KOPT-K1 (cell line): ENCODE data around the gene CAPZB.
"Not testable (repeated sequence)": the region's sequence is repeated elsewhere in the genome, so short reads cannot be mapped to it uniquely, and the experiment has no call there.

Experiments used
- H3K27ac ChIP-seq: fragments of 200-600 bp; sonication (generic); 2 replicates; pipeline ENCODE4 v1.5.1; 2016; ENCODE audit warnings: antibody characterized with exemption, mild to moderate bottlenecking, low read depth, low read length; ENCODE audit not compliant: poor library complexity, severe bottlenecking
- H3K36me3 ChIP-seq: fragments of 200-600 bp; sonication (generic); 2 replicates; pipeline ENCODE4 v1.5.1; 2017; ENCODE audit warnings: antibody characterized with exemption, mild to moderate bottlenecking, low read length, moderate library complexity; ENCODE audit not compliant: insufficient read depth
- H3K9me3 ChIP-seq: fragments of 200-600 bp; sonication (generic); 2 replicates; pipeline ENCODE4 v1.5.1; 2017; ENCODE audit warnings: antibody characterized with exemption, low read length, mild to moderate bottlenecking; ENCODE audit not compliant: insufficient read depth, poor library complexity, severe bottlenecking

CAPZB gene

DNA sequence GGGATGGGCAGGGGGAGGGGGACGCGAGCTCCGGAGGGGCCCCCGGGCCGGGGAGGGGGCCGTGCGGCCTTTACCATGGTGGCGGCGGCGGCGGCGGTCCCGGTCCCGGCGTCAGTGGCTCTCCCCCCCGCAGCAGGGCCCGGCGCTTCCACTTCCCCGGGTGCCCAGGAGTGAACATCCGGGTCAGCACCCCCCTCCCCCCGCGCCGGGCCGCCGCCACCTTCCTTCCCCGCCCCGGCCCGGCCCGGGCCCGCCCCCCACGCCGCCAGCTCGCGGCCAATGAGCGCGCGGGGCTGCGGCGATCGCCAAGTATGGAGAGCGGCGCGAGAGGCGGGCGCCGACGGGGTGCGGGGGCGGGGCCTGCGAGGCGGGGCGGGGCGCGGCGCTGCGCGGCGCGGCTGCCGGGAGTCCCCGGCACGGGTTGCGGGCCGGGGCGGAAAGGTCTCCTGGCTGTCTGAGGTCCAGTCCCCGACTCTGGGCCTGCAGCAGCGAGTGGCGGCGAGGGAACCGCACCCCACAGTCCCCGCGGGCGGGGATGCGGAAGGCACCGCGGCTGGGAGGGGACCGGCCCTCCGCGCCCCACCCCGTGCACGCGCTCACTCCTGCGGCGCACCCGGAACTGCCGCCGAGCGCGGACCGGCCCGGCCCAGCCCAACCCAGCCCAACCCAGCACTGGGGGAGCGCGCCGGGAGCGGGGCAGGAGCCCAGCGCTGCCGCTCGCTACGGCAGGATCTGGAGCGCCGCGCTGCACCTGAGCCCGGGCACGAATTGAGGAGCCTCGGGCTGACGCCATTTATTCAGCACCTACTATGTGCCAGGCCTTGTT lies at the start of gene CAPZB:
Gene CAPZB (minus strand): TSS at position 178 of the 826 bp plus-strand sequence. CDS start 101 bp downstream, at position 77.
- peaks cover 27% of the 10 kb centered on the region; the same call in 1 of the 2 replicates for H3K36me3 ChIP-seq
- peak within 1 kb of the TSS; percentile 84 for H3K27ac ChIP-seq
- H3K9me3 ChIP-seq: no peaks in the 10 kb centered on the region

DNA sequence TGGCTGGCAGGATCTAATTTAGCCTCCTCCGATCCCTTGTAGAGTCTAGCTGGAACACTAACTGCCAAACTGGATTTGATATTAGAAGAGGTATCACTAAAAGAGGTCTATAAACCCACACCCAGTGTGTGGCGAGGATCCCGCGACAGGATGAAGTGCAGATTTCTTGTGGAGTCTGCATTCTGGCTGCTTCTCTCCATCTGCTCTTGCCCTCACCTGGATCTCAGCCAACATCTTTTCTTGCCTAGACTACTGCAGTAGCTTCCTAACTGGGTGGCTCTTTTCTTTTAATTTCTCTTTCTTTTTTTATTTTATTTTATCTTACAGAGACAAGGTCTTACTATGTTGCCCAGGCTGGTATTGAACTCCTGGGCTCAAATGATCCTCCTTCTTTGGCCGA lies 48.9 kb upstream of the CAPZB start:
- Histone ChIP-seq H3K27ac (no peak overlapping the region), H3K9me3 (peaks cover 13% of the 10 kb centered on the region)

DNA sequence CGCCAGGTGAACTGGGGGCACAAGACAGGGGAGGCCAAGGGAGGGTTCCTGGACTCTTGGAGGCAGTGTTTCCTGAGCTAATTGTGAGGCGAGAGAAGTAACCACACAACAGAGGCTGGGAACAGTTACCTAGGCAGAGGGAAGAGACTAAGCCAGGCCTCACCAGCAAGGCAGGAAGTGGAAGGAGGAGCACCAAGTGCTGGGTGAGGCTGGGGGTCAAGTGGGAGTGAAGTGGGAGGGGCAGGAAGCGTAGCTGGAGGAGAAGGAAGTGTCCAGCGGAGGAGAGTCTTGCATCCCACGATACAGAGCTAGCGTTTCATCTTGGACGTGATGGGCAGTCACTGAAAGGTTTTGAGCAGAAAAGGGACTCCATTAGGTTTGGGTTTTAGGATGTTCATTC lies 48.3 kb upstream of the CAPZB start:
- Histone ChIP-seq H3K27ac (no peak overlapping the region), H3K36me3 (no peaks in the 10 kb centered on the region), H3K9me3 (peaks cover 13% of the 10 kb centered on the region)

More for the DNA sequence above, 48.9 kb upstream of the CAPZB start:
- H3K36me3 ChIP-seq: no peaks in the 10 kb centered on the region

DNA sequence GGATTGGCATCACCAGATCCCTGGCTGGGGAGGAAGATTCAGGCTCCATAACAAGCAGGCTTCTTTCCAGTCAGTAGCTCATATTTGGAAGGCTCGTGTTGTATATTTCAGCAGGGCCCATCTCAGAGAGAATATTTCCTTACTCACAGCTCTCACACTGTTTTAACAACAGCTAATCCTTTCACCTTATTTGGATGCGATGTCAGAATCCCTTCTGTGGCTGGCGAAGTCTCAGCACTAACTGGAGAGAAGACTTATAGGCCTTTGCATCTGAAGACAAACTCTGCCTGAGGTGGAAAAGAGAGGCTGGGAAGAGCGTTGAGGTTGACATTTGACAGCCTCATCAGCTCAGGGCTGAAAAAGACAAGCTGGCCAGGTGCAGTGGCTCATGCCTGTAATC lies 47.2 kb upstream of the CAPZB start:
- Histone ChIP-seq H3K36me3 (no peaks in the 10 kb centered on the region), H3K9me3 (peaks cover 13% of the 10 kb centered on the region), H3K27ac (no peak overlapping the region)

DNA sequence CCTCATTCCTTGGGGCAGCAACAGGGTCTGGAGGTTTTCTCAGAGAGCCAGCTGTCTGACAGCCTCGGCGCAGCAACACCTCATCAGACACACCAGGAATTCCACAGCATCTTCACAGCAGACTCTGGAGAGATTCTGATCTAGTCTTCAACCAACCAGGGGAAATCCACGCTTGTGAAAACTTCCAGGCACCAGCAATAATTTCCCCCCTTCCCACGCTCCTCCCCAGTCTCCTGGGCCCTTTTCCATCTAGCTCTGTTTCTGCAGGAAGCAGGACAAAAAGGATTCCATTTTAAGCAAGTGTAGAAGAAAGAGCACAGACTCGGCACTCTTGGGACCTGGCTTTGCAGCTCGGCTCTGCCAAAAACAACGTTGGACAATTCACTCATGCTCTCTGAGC lies 44.3 kb upstream of the CAPZB start:
- H3K36me3 ChIP-seq: no peaks in the 10 kb centered on the region
- no peak overlapping the region for H3K27ac ChIP-seq
- no peaks in the 10 kb centered on the region for H3K9me3 ChIP-seq

DNA sequence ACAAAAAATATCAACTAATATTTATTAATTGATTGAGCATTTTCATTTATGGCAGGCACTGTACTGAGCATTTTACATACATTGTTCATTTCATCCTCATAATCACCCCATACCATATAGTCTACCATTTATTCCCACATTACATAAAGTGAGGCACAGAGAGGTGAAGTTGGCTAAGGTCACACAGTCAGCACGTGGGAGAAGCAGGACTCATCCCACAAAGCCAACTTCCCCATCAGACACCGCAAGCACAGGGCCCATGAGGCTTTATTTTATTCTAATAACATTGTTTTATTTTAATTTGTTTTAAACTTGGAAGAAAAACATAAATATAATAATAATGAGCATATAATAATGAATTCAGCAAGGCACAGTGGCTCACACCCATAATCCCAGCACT lies 43.1 kb upstream of the CAPZB start:
- H3K9me3 ChIP-seq: no peaks in the 10 kb centered on the region
- H3K27ac ChIP-seq: no peak overlapping the region
- no peaks in the 10 kb centered on the region for H3K36me3 ChIP-seq

DNA sequence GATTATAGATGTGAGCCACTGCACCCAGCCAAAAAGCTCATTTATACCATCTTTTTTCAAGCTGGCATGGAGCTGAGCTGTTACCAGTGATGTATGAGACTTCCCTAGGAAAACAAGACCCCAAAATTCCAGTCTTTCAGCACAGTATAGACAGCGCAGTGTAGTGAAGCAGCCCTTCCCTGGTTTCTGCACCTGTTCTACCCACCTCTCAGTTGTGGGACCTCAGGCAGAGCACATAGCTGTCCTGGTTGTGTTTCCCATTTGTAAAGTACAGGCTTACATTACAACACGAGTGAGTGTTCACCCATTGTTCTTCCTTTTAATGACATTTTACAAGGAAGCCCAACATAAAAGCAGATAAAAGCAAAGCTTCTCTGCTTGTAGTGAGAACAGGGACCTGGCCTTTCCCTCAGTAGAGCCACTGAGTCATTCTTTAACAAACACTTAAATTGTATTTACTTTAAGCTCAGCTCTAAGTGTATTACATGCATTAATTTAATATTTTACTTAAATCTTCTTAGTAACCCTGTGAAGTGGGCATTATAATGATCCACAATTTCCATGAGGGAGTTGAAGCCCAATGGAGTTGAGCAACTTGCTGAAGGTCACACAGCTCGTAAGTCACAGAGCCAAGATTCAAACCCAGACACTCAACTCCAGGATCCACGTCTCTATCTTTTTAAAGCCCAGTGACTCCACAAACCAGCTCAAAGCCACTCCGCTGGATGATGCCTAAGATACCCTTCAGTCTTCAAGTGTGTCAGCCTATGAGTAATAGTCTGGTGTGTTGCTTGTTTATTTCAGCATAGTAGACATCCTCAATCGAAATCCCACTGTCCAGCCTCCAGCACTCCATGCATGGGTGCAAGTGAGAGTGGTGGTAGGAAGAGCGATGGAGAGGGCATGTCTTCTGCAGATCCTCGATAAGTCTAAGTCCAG lies 40.5 kb upstream of the CAPZB start:
- no peaks in the 10 kb centered on the region for H3K9me3 ChIP-seq
- no peaks in the 10 kb centered on the region for H3K36me3 ChIP-seq
- H3K27ac ChIP-seq: no peak overlapping the region

DNA sequence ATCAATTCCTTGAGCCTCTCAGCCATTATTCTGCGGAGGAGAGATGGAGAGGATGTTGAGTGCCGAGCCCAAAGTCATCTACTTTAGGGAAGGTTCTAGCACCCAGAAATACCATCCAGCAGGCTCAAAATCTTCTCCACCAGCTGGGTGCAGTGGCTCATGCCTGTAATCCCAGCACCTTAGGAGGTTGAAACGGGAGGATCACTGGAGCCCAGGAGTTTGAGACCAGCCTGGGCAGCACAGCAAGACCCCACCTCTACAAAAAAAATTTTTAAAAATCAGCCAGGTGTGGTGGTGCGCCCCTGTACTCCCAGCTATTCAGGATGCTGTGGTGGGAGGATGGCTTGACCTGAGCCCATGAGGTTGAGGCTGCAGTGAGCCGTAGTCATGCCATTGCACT lies 39.5 kb upstream of the CAPZB start:
- H3K36me3 ChIP-seq: no peaks in the 10 kb centered on the region
- no peaks in the 10 kb centered on the region for H3K9me3 ChIP-seq
- no peak overlapping the region for H3K27ac ChIP-seq

DNA sequence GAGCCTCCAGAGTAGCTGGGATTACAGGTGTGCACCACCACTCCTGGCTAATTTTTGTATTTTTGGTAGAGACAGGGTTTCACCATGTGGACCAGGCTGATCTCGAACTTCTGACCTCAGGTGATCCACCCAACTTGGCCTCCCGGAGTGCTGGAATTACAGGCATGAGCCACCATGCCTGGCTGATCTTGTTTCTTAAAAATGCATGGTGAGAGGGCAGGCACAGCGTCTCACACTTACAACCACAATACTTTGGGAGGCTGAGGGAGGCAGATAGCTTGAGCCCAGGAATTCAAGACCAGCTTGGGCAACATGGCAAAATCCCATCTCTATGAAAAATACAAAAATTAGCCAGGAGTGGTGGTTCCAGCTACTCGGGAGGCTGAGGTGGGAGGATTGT lies 37.2 kb upstream of the CAPZB start:
- not testable (repeated sequence) for H3K27ac ChIP-seq, H3K9me3 ChIP-seq, H3K36me3 ChIP-seq

DNA sequence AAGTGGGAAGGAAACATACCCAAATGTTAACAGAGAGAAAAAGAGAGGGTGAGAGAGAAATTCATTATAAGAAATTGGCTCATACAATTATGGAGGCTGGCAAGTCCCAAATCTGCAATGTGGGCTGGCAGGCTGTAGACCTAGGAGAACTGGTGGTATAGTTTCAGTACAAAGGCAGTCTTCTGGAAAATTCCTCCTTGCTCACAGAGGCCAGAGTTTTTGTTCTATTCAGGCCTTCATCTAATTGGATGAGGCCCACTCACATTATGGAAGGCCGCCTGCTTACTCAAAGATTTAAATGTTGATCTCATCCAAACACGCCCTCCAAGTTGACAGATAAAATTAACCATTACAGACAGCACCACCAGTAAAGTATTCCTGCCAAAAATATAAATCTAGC lies 36.1 kb upstream of the CAPZB start:
- Histone ChIP-seq H3K27ac (no peak overlapping the region), H3K9me3 (no peaks in the 10 kb centered on the region), H3K36me3 (no peaks in the 10 kb centered on the region)

DNA sequence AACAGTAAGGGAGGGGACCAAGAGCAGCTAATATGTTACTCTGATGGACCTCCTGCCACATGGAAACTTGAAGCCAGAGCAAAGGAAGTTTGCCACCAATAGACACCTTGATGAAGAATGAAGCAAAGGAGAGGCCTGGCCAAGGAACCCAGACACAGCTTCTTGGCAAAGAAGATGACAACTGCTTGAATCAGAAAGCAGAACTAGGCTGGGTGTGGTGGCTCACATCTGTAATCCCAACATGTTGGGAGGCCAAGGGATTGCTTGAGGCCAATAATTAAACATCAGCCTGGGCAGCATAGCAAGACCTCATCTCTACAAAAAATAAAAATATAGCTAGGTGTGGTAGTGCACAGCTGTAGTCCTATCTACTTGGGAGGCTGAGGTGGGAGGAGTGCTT lies 31.7 kb upstream of the CAPZB start:
- no peaks in the 10 kb centered on the region for H3K36me3 ChIP-seq
- H3K27ac ChIP-seq: no peak overlapping the region
- H3K9me3 ChIP-seq: no peaks in the 10 kb centered on the region

DNA sequence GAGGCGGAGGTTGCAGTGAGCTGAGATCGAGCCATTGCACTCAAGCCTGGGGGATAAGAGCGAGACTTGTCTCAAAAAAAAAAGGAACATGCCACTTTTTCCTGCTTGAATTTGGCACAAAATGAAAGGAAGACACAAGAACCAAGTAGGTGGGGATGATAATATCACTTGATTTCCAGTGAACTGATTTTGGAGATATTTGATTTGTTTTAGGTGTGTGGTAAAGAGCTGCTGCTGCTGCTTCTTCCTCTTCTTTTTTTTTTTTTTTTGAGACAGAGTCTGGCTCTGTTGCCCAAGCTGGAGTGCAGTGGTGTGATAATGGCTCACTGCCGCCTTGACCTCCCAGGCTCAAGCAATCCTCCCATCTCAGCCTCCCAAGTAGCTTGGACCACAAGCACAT lies 29.9 kb upstream of the CAPZB start:
- no peak overlapping the region for H3K27ac ChIP-seq
- H3K9me3 ChIP-seq: no peaks in the 10 kb centered on the region
- no peaks in the 10 kb centered on the region for H3K36me3 ChIP-seq

DNA sequence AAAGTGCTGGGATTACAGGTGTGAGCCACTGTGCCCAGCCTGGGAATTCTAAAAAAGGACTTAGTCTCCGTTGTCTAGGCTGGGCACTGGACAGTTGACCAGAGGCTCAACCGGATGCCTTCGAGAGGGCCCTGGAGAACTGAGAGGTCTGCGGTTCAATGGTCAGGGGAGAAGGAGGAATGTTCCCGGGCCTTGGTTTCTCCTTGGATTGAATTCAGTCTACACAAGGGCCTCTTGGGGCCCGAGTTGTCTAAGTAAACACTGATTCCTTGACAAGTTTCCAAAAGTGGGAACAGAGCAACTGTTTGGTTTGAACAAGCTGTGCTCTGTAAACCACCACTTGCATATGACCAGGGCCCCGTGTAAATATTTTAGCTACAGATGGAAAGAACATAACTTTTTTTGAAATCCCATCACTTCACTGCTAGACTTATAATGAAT lies 29.1 kb upstream of the CAPZB start:
- Histone ChIP-seq H3K9me3 (no peaks in the 10 kb centered on the region), H3K27ac (no peak overlapping the region), H3K36me3 (no peaks in the 10 kb centered on the region)

DNA sequence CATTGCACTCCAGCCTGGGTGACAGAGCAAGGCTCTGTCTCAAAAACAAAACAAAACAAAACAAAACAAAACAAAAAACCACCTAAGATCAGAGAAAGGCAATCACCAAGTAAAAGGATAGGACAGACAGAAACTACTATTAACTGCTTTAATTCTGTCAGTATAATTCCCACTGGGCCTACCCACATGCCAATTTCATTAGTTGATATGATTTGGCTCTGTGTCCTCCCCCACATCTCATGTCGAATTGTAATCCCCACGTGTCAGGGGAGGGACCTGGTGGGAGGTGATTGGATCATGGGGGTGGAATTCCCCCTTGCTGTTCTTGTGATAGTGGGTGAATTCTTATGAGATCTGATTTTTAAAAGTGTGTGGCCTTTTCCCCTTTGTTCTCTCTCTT lies 27.2 kb upstream of the CAPZB start:
- Histone ChIP-seq H3K36me3 (no peaks in the 10 kb centered on the region), H3K27ac (no peak overlapping the region)

DNA sequence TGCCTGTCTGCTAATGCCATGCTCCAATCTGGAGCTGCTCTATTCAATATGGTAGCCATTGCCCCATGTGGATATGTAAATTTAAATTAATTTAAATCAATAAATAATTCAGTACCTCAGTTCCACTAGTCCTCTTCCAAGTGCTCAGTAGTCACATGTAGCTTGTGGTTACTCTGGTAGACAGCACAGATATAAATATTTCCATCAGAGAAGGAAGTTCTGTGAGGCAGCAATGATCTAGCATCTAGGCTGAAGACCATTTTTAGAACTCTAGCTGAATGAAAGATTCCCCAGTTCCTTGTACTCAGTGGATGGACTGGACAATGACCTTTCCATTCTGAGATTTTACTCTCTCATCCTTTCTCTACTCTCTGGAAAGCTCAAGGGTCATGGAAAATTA lies 25.8 kb upstream of the CAPZB start:
- H3K27ac ChIP-seq: no peak overlapping the region
- no peaks in the 10 kb centered on the region for H3K9me3 ChIP-seq
- H3K36me3 ChIP-seq: no peaks in the 10 kb centered on the region

More for the DNA sequence above, 27.2 kb upstream of the CAPZB start:
- H3K9me3 ChIP-seq: no peaks in the 10 kb centered on the region
